Bronchial epithelial cell (primary cell): ENCODE measurements around the gene CXXC5. TPM values are rescaled to one million over a fixed set of nuclear protein-coding genes. Genes with fewer than 3 reads are reported as not detected.

ENCODE experiments used
- DNase-seq: peaks from one replicate; pipeline ENCODE4 v3.0.0-alpha.2; 2010; ENCODE audit warnings: low read depth
- FAIRE-seq: peaks from 2 replicates; lab custom pipeline; 2011; peaks lifted over from hg19 to GRCh38; lab: Jason Lieb, UNC
- H3K27me3 ChIP-seq: 2 replicates; pipeline ENCODE4 v1.5.1; 2011; ENCODE audit warnings: low read length; ENCODE audit not compliant: control insufficient read depth, insufficient read depth
- H3K36me3 ChIP-seq: 2 replicates; pipeline ENCODE4 v1.5.1; 2011; ENCODE audit warnings: low read length; ENCODE audit not compliant: control insufficient read depth, insufficient read depth
- H3K4me3 ChIP-seq: 2 replicates; pipeline ENCODE4 v1.5.1; 2011; ENCODE audit warnings: mild to moderate bottlenecking, low read depth, low read length, control low read depth
- total RNA-seq: library from RNA; depleted of rRNA; stranded (reverse); fragments of >200 nt; gene quantifications from 2 replicates; pipeline ENCODE4 v1.2.1, GENCODE V29; 2014
- TF ChIP-seq, protein P1 (sequence below): IDR thresholded peaks from 2 replicates; pipeline ENCODE4 v1.5.1; 2011; ENCODE audit warnings: mild to moderate bottlenecking, moderate library complexity, low read length, control low read depth, inconsistent platforms; ENCODE audit not compliant: insufficient read depth, severe bottlenecking

The CXXC5 gene
- total RNA-seq, 1 donor from 2014 or later, result 6.1 TPM

DNA sequence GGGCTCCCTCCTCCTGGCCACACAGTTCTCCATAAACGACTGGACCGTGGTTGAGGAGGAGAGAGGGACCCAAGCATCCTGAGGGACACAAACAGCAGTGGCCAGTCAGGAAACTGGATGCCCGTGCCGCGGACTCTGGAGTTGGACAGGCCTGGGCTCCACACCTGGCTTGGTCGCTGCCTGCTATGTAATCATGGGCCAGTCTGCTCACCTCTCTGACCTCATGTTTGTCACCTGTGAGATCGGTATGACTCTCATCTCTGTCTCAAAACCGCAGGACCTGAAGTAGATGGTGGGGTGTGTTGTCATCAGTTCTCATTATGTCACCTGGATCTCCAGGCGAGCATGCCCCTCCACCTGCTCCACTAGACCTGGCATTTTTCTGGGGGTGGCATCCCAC lies 14.5 kb downstream of the CXXC5 start:
- TF ChIP-seq, protein P1, sequence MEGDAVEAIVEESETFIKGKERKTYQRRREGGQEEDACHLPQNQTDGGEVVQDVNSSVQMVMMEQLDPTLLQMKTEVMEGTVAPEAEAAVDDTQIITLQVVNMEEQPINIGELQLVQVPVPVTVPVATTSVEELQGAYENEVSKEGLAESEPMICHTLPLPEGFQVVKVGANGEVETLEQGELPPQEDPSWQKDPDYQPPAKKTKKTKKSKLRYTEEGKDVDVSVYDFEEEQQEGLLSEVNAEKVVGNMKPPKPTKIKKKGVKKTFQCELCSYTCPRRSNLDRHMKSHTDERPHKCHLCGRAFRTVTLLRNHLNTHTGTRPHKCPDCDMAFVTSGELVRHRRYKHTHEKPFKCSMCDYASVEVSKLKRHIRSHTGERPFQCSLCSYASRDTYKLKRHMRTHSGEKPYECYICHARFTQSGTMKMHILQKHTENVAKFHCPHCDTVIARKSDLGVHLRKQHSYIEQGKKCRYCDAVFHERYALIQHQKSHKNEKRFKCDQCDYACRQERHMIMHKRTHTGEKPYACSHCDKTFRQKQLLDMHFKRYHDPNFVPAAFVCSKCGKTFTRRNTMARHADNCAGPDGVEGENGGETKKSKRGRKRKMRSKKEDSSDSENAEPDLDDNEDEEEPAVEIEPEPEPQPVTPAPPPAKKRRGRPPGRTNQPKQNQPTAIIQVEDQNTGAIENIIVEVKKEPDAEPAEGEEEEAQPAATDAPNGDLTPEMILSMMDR, result no peak
- Histone ChIP-seq H3K4me3 (no peak overlapping the region), H3K27me3 (no peaks in the 10 kb centered on the region), H3K36me3 (no peaks in the 10 kb centered on the region)
- FAIRE-seq (no peak), DNase-seq (no peak)

DNA sequence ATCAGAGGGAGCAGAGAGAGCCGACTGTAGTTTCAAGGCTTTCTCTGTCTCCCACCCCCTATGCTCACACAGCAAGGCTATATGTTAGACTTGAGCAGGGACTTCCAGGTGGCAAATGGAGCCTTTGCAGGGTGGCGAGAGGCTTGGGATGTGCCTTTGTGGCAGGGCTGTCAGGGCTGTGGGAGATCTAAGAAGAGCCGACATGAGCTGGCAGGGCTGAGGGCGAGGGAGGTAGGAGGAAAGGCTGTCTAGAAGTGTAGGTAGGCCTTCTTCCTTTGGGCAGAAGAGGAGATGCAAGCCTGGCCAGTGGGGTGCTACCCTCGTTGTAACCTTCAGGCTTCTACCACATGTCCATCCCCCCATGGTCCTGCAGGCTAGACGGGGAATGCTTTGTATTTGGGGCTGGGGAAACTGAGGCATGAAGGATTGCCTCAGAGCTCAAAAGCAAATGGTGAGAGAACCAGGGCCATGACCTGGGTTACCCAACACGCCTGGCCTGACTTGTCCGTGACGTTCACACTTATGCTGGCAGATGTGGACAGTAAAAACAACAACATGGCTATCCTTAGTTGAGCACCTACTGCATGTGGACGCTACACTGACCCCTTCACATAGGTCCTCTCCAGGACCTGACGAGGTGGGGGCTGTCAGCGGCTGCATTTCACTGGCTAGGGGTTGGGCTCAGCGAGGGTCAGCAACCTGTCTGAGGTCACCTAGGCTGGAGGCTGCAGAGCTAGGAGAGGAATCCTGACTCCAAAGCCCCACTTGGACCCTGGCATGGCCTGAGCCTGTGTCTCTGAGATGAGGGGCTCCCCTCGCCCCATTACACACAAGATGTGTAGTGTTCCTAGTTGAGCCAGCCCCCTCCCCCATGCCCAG lies 15.3 kb downstream of the CXXC5 start:
- no peaks in the 10 kb centered on the region for H3K36me3 ChIP-seq
- FAIRE-seq (no peak), DNase-seq (no peak)
- TF ChIP-seq, protein P1, result no peak
- H3K27me3 ChIP-seq, result no peaks in the 10 kb centered on the region
- H3K4me3 ChIP-seq, result no peak overlapping the region

DNA sequence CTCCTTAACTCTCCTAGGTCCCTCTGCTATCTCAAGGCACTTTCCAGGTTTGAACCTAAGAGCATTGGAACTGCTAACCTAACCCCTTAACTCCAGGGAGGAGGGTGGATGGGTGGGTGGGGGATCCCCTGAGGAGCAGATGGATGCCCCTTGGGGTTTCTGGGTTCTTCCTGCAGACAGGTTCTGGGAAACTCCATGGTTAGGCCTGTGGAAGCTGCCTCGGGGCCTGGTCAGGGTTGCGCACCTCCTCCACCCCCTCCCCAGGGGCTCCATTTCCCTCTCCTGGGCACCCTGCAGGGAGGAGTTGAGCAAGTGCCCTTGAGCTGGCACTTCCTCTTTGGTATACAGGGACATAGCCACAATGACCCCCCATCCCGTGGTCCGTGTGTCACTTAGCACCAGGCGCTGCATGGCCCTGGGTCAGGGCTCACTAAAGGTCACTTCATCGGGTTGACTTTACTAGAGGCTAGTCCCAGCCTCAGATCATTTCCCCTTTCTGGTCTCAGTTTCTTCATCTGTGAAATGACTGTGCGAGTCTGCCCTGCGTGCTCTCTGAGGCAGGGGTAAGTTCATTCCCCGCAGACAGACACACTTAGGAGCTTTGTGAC lies 16.0 kb downstream of the CXXC5 start:
- no peaks in the 10 kb centered on the region for H3K27me3 ChIP-seq
- no peak for FAIRE-seq

DNA sequence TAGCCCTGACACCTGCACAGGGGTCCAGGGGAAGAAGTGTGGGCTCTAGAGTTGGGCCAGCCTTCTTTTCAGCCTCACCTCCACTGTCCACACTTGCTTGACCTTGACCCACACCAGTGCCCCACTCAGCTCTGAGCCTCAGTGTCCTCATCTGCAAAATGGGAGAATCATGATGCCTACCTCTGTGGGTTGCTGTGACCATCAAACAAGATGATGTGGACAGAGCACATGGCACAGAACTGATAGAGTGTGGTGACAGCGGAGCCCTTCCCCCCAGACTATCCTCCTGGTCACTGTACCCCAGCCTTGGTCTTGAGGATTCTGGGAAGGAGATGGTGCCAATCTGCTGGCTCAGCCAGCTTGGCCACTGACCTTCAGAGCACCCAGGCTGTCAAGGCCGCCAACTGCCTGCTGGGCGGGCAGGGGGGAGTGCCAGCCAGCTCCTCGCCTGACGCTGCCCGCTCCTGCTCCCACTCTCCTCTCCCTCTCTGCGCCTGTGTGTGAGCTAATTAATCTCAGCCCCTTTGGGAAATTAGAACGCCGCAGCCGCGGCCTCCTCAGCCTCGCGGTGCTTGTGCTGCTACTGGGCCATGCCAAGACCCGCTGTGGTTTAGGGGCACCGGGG lies 16.7 kb downstream of the CXXC5 start:
- H3K4me3 ChIP-seq, result no peak overlapping the region
- H3K36me3 ChIP-seq, result no peaks in the 10 kb centered on the region
- H3K27me3 ChIP-seq, result no peaks in the 10 kb centered on the region
- no peak for FAIRE-seq
- TF ChIP-seq, protein P1, result no peak
- no peak for DNase-seq

More for the DNA sequence above, 16.0 kb downstream of the CXXC5 start:
- no peak overlapping the region for H3K4me3 ChIP-seq
- TF ChIP-seq, protein P1, result no peak
- DNase-seq, result no peak
- no peaks in the 10 kb centered on the region for H3K36me3 ChIP-seq

DNA sequence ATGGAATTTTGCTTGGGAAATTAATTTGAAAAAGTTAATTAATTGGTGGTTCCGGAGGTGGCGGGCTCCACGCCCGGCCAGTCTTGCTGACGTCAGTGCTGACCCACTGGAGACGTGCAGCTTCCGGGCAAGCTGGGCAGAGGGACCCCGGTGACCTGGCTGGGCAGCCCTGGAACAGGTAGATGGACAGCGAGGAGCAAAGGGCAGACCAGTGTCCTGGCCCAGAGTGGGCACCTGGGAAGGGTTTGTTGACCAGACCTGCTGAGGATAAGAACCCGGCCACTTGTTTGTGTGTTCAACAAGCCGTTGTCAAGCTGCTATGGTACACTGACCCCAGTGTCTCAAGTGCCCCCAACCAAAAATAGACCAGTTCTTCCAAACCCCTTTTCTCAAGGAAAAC lies 17.5 kb downstream of the CXXC5 start:
- TF ChIP-seq, protein P1, result no peak
- H3K36me3 ChIP-seq, result no peaks in the 10 kb centered on the region
- no peak for DNase-seq

More for the DNA sequence above, 17.5 kb downstream of the CXXC5 start:
- no peak for FAIRE-seq
- Histone ChIP-seq H3K27me3 (no peaks in the 10 kb centered on the region), H3K4me3 (no peak overlapping the region)
